ENCODE data around the gene C1orf105. TPM values are rescaled to one million over a fixed set of nuclear protein-coding genes. Genes with fewer than 3 reads are reported as not detected.

C1orf105 gene
- total and polyA plus RNA-seq, 2 of the 13 experiments (the other 11 are each of a cell fraction or from before 2014, with no cell fraction given) = 0.15 to 0.45 TPM

DNA sequence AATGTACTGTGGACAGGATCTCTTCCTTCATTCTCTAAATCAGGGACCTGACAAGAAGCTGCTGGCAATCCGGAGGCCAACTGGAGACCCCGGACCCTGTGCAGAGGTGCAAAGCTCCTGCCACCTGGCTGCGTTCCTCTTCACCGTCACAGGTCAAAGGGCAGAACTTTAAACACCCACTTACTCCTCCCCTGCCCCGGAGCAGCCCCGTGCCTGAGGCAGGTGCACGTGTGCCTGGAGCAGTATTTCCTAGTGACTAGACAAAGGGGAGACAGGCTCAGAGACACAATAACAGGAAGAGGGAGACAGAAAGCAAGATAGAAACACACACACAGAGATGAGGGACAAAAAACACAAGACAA is 30.0 kb downstream of the C1orf105 start (continued):
- no peak for TF ChIP-seq NFAT5 (CRISPR knock-in tag; IDR thresholded peaks at IDR 0.05)
- TF ChIP-seq ATF1 (CRISPR knock-in tag; IDR thresholded peaks at IDR 0.05) = peak; percentile 55; the same call in 1 of the 2 replicates
- peak; percentile 92; the same call in 1 of the 2 replicates for TF ChIP-seq ZNF512B (CRISPR knock-in tag; IDR thresholded peaks at IDR 0.05; ENCODE audit: borderline replicate concordance)
- TF ChIP-seq PAX8 (CRISPR knock-in tag; IDR thresholded peaks at IDR 0.05; ENCODE audit: borderline replicate concordance) = no peak
- TF ChIP-seq ZNF788 (CRISPR knock-in tag; IDR thresholded peaks at IDR 0.05; ENCODE audit: borderline replicate concordance) = peak; percentile 34; the same call in 1 of the 2 replicates
- TF ChIP-seq, protein P1, sequence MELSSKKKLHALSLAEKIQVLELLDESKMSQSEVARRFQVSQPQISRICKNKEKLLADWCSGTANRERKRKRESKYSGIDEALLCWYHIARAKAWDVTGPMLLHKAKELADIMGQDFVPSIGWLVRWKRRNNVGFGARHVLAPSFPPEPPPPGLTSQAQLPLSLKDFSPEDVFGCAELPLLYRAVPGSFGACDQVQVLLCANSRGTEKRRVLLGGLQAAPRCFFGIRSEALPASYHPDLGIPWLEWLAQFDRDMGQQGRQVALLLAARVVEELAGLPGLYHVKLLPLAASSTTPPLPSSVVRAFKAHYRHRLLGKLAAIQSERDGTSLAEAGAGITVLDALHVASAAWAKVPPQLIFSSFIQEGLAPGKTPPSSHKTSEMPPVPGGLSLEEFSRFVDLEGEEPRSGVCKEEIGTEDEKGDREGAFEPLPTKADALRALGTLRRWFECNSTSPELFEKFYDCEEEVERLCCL (CRISPR knock-in tag; IDR thresholded peaks at IDR 0.05; ENCODE audit: borderline replicate concordance) = no peak
- TF ChIP-seq ZNF747 (CRISPR knock-in tag; IDR thresholded peaks at IDR 0.05; ENCODE audit: borderline replicate concordance) = 0 out of 2 replicates have a peak, but pooled peaks have one; percentile 26

Measured in HepG2 (cell line).